Stimulated activated CD4-positive, alpha-beta T cell treated with anti-CD3 and anti-CD28 coated beads, Interleukin-15, amount 100 ng/mL, for 1 hour (primary cell): ENCODE data around the gene SF3B4.
A peak's percentile ranks its signal among the peaks of the same experiment; 100 is the strongest.

Experiments used
- DNase-seq, 2 donors: peaks; one replicate each; pipeline ENCODE4 v3.0.0-alpha.2; 2020; ENCODE audit warnings: low read depth in 1 of 2, low spot score in 1 of 2

Gene SF3B4

GRCh38 chr1:149933208-149933607 lies 5.6 kb upstream of the SF3B4 start:
- DNase-seq = no peak

DNA sequence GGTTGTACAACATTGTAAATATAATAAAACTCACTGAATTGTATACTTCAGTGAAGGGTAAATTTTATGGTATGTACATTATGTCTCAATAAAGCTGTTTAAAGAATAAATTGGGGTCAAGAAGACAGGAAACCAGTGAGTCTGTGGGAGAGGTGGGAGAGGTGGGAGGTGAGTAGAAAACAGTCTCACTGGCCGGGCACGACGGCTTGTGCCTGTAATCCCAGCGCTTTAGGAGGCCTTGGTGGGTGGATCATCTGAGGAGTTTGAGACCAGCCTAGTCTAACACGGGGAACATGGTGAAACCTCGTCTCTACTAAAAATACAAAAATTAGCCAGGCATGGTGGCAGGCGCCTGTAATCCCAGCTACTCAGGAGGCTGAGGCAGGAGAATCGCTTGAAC lies 4.9 kb upstream of the SF3B4 start:
- DNase-seq = no peak

DNA sequence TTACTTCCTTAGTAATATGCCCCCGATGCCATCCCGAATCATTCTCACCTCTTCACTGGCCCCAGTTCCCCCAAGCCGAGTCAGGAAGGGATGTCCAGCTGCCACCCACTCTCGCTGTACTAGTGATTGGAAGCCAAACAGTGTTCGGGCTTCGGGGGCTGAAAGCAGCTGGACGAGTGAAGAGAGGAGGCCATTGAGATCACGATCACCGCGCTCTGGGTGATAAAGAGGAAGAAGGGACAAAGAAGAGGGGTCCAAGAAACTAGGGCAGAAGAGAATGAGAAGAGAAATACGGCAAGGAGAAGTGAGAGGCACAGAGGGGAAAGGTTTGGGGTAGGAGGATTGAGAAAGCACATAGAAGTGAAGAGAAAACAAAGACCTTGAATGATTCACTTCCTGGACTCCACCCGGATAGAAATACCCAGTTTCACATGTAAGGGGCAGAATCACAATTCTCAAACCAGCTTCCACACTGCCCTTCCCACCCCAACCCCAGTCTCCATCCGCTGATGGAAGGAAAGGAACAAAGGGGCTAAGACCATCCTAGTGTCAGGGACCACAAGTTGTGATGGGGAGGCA lies 3.7 kb upstream of the SF3B4 start:
- DNase-seq = no peak

- no peak for DNase-seq
These were observed 2.3 kb upstream of the SF3B4 start for GRCh38 chr1:149929856-149930255.

- DNase-seq = no peak
These were observed 760 bp upstream of the SF3B4 start for GRCh38 chr1:149928401-149928724.

- no peak for DNase-seq
These were observed 494 bp downstream of the SF3B4 start for GRCh38 chr1:149927056-149927562.

GRCh38 chr1:149926296-149926695 lies 1.3 kb downstream of the SF3B4 start:
- no peak for DNase-seq

GRCh38 chr1:149925751-149926150 lies 1.9 kb downstream of the SF3B4 start:
- DNase-seq = no peak

GRCh38 chr1:149925345-149925744 lies 2.3 kb downstream of the SF3B4 start:
- DNase-seq = no peak

DNA sequence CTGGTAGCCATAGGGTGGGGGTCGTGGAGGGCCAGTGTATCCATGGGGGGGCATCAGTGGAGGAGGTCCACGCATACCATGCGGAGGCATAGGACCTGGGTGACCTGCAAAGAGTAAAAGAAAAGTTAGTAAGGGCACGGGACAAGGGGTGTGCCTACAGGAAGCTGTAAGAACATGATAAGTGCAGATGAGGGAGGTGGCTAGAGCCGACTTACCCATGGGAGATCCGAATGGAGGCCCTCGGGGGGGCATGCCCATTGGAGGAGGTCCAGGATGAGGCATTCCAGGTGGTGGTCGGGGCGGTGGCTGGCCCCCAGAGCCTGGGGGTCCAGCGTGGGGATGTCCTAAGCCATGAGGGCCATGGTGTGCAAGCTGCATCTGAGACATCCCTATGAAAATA lies 4.0 kb downstream of the SF3B4 start:
- no peak for DNase-seq

GRCh38 chr1:149917571-149918144 lies 9.9 kb downstream of the SF3B4 start, which contains the start of gene SV2A:
SV2A (minus strand) TSS chr1:149917844; CDS start chr1:149913840, 4,004 bp downstream.
- peak in 1 of 2 donors; percentile 21 for DNase-seq

GRCh38 chr1:149916898-149917252 lies 10.7 kb downstream of the SF3B4 start:
- no peak for DNase-seq

DNA sequence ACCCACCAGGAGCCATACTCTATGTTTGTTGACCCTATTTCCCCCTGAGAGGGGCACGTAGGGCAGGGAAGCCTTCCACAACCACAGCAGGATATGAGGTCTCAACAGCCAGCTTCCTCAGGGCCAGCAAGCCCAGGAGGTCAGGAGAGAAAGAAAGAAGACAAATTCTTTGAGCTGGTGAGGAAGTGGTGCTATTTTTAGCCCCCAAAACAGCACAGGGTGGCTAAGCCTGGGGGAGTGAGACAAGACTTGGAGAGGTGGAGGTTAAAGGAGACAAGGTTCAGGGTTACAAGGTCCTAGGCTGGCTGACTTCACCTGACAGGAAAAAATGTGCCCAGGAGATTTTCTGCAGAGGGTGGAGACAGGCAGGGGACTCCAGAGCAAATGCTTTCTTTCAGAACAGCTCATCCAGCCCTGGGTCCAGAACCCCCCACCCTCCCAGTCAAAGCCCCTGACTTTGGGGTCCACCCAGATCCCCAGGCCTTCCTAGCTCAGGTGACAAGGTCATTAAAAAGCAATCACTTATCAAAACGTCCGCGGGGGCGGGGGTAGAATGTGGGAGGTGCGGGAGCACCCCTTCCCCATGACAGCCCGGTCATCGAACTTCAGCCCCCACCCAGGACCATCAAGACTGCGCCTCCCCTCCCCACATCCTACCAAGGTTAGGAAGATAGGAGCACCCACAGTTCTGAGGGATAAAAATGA lies 11.3 kb downstream of the SF3B4 start:
- no peak for DNase-seq

GRCh38 chr1:149915429-149916192 lies 12.0 kb downstream of the SF3B4 start:
- no peak for DNase-seq

- DNase-seq = no peak
These were observed 13.1 kb downstream of the SF3B4 start for GRCh38 chr1:149914545-149914944.

GRCh38 chr1:149906570-149907075 lies 21.0 kb downstream of the SF3B4 start:
- DNase-seq = no peak

- no peak for DNase-seq
These were observed 23.6 kb downstream of the SF3B4 start for GRCh38 chr1:149903836-149904491.

DNA sequence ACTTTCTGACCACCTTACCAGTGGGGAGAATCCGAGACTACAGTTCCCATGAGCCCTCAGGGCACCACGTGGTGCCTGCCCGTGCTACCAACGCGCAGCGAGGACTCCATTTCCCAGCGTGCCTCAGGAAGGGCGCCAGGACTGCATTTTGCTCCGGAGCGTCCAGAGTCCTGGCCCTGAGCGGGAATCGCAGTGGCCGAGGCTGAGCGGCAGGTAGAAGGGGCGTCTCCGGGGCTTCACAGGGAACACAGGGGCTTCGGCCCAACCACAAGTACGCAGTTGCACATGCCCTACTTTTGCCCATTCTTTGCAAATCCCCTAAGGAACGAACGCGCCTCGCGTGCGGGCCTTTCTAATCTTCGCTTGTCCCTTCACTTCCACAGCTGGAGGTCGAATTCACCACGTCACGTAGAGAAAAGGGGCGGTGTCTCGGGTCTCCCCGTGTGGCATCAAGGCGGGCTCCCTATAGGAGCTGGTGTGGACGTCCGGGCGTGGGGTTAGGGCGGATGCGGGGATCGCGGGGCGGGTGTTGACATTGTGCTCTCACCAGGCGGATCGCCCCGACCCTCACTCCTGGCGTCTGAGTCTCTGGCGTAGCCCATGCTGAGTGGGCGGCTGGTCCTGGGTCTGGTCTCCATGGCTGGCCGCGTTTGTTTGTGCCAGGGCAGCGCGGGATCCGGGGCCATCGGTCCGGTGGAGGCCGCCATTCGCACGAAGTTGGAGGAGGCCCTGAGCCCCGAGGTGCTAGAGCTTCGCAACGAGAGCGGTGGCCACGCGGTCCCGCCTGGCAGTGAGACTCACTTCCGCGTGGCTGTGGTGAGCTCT lies 27.9 kb downstream of the SF3B4 start, which contains the start of gene BOLA1:
Gene BOLA1 (plus strand): TSS at position 109 of the 825 bp plus-strand sequence. CDS start 492 bp downstream, at position 601.
- DNase-seq = peak; percentile 53 to 63

GRCh38 chr1:149896575-149896974 lies 31.0 kb downstream of the SF3B4 start:
- DNase-seq = no peak

DNA sequence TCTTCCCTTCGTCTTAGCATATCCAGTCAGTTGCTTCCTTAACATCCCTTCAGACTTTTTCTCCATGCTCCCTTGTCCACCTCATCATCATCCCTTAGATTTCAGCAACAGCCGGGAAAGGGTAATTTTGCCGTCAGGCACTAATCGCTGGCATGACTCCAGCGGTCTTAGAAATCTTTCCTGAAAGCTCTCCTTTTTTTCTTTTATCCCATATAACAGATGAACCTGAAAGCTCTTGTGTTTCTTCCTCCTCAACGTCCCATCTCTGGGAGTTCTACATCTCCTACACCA lies 38.7 kb downstream of the SF3B4 start:
- DNase-seq = no peak
